PFSK-1 (cell line): Measurements from ENCODE around the gene CCDC106.

Experiments used
- FOXP2 ChIP-seq: optimal IDR thresholded peaks from 2 replicates; pipeline ENCODE3; 2011; ENCODE audit warnings: borderline replicate concordance, control low read depth, inconsistent platforms; ENCODE audit not compliant: insufficient read depth; ENCODE audit errors: extremely low read length, extremely low read depth
- POLR2AphosphoS5 ChIP-seq: IDR thresholded peaks from 2 replicates; pipeline ENCODE4 v1.6.1; 2012; ENCODE audit warnings: low read depth, mild to moderate bottlenecking, control low read depth, low read length, moderate library complexity
- REST ChIP-seq, 2 experiments: IDR thresholded peaks; 2 replicates each; pipeline versions ENCODE4 v1.6.1 to v1.8.0; 2011 to 2012; ENCODE audit warnings: low read depth in 2 of 2, low read length in 2 of 2, control low read depth in 1 of 2, inconsistent platforms in 1 of 2, mild to moderate bottlenecking in 1 of 2, moderate library complexity in 1 of 2; ENCODE audit not compliant: insufficient read depth in 1 of 2
- SIN3A ChIP-seq: IDR thresholded peaks from 2 replicates; pipeline ENCODE4 v1.6.1; 2012; ENCODE audit warnings: mild to moderate bottlenecking, low read length, moderate library complexity, borderline replicate concordance; ENCODE audit not compliant: insufficient read depth
- TAF1 ChIP-seq: IDR thresholded peaks from 2 replicates; pipeline ENCODE4 v1.6.1; 2012; ENCODE audit warnings: low read length, control low read depth, borderline replicate concordance; ENCODE audit not compliant: insufficient read depth

Gene CCDC106

DNA sequence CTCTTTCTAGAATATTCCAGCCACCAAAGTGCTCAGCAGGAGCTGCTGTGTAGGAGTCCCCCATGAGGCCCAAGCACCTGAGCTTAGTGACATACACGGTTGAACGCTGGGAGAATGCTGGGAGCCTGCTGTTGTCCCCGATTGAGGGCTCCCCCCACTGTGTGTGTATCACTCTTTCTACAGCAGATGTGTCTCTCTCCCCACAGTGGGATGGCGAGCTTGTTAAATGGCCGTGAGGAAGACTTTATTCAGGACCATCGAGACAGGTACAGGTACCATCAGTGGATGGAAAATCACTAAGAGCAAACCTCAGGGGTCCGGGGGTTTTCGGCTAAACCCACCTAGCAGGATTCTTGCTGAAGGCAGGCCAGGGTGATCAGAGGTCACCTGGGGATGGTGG is 49.7 kb downstream of the CCDC106 start:
- no peak for TF ChIP-seq TAF1
- TF ChIP-seq REST (IDR thresholded peaks at IDR 0.05; ENCODE audit: insufficient read depth in 1 of 2, low read depth in 2 of 2, low read length in 2 of 2): no peak
- no peak for TF ChIP-seq POLR2AphosphoS5
- no peak for TF ChIP-seq FOXP2
- no peak for TF ChIP-seq SIN3A

GRCh38 chr19:55698256-55698655 is 50.2 kb downstream of the CCDC106 start:
- no peak for TF ChIP-seq REST (IDR thresholded peaks at IDR 0.05; ENCODE audit: insufficient read depth in 1 of 2, low read depth in 2 of 2, low read length in 2 of 2)
- no peak for TF ChIP-seq SIN3A
- no peak for TF ChIP-seq TAF1
- no peak for TF ChIP-seq POLR2AphosphoS5
- TF ChIP-seq FOXP2: no peak

DNA sequence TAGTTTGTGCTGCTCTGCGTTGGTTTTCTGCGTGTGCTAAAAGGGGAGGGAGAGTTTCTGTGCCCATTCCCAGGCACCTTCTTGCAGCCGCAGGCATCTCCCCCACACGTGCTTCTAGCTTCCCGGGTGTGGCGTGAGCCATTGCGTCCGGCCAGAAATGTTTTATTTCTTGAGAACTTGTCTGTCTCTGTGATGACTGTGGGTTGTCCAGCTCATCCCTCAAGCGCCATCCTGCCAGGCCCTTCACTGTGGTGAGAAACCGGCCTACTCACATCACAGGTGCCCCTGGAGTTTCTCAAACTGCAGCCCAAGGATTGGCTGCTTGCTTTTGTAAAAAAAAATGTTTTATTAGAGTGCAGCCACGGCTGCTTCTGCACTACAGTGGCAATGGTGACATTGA is 51.2 kb downstream of the CCDC106 start:
- no peak for TF ChIP-seq FOXP2
- no peak for TF ChIP-seq TAF1
- TF ChIP-seq REST (IDR thresholded peaks at IDR 0.05; ENCODE audit: insufficient read depth in 1 of 2, low read depth in 2 of 2, low read length in 2 of 2): no peak
- TF ChIP-seq POLR2AphosphoS5: no peak
- TF ChIP-seq SIN3A: no peak

DNA sequence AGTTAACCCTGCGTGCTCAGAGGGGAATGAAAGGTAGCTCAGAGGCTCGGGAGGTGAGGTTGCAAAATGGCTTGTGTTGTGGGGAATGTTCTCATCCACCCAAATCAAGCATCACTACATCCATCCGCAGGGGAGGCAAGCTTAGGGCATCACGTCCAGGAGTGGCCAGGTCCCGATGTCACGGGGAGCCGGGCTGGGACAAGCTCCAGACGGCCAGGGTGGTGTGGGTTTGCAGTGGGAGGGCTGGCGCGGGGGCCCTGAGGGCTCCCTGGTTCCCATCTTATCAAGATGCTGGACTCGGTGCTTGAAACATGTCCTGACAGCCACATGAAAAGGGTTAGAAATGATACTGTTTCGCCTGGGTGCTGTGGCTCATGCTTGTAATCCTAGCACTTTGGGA is 52.8 kb downstream of the CCDC106 start:
- TF ChIP-seq TAF1 (no peak), SIN3A (no peak), REST (IDR thresholded peaks at IDR 0.05; ENCODE audit: insufficient read depth in 1 of 2, low read depth in 2 of 2, low read length in 2 of 2) (no peak), POLR2AphosphoS5 (no peak)

GRCh38 chr19:55702131-55702627 is 54.2 kb downstream of the CCDC106 start:
- TF ChIP-seq FOXP2: no peak
- TF ChIP-seq POLR2AphosphoS5: no peak
- no peak for TF ChIP-seq SIN3A
- no peak for TF ChIP-seq TAF1
- TF ChIP-seq REST (IDR thresholded peaks at IDR 0.05; ENCODE audit: insufficient read depth in 1 of 2, low read depth in 2 of 2, low read length in 2 of 2): no peak
